HepG2 (cell line): ENCODE results near the gene FGF14. TPM values are rescaled to one million over a fixed set of nuclear protein-coding genes. Genes with fewer than 3 reads are reported as not detected.

ENCODE experiments used
- ATAC-seq: fragments of 200-7000 bp; cut with Tn5 transposase; 3 replicates; pipeline ENCODE4 v1.9.1; 2020; ENCODE audit warnings: mild to moderate bottlenecking, moderate library complexity
- BruUV-seq: library from RNA; stranded (reverse); fragments of 400-500 nt; replicated peaks from 2 replicates; lab custom pipeline; 2021; lab: Mats Ljungman, UMichigan
- CTCF ChIA-PET: fragments of 300-600 bp; formaldehyde crosslinking; extraction: SDS; loops from one replicate; lab custom pipeline; 2021; ENCODE audit warnings: low total read pairs, inconsistent platforms, low intra/inter-chr PET ratio; lab: Yijun Ruan, JAX
- POLR2A ChIA-PET: fragments of 350-600 bp; sonication (Branson Sonifier 250); formaldehyde crosslinking; loops from one replicate; lab custom pipeline; 2020; ENCODE audit warnings: antibody characterized with exemption, inconsistent platforms; lab: Yijun Ruan, JAX
- DNase-seq: peaks from one replicate; pipeline ENCODE4 v3.0.0-alpha.2; 2015; ENCODE audit warnings: low spot score
- FAIRE-seq: peaks from 3 replicates; lab custom pipeline; 2011; peaks lifted over from hg19 to GRCh38; lab: Jason Lieb, UNC
- H2AFZ ChIP-seq: one replicate; pipeline ENCODE4 v1.6.1; 2011; ENCODE audit warnings: low read length, inconsistent platforms
- H3K27ac ChIP-seq: fragments of 300-600 bp; 3 replicates; pipeline ENCODE4 v1.8.0; 2011; ENCODE audit warnings: mixed run types, mild to moderate bottlenecking, mixed read lengths, low read length, inconsistent platforms; ENCODE audit not compliant: insufficient read depth; ENCODE audit errors: extremely low read length
- H3K27me3 ChIP-seq, 2 experiments: fragments of 200-600 bp in 1 of 2; 2 replicates in 1 of 2; 3 replicates in 1 of 2; pipeline versions ENCODE4 v1.6.0 to v1.8.0; 2011; ENCODE audit warnings: low read length in 2 of 2, mild to moderate bottlenecking in 2 of 2, moderate library complexity in 2 of 2, inconsistent platforms in 1 of 2; ENCODE audit not compliant: insufficient read depth in 2 of 2, control insufficient read depth in 1 of 2
- H3K36me3 ChIP-seq, 2 experiments: fragments of 200-600 bp in 1 of 2; replicated peaks in 1 of 2; 2 replicates in 1 of 2; 3 replicates in 1 of 2; pipeline versions ENCODE4 v1.5.1 to v1.8.0; 2011; ENCODE audit warnings: low read length in 2 of 2, inconsistent platforms in 1 of 2; ENCODE audit not compliant: insufficient read depth in 2 of 2, control insufficient read depth in 1 of 2
- H3K4me1 ChIP-seq: 2 replicates; pipeline ENCODE4 v1.5.1; 2012; ENCODE audit warnings: low read length, inconsistent platforms; ENCODE audit not compliant: insufficient read depth
- H3K4me2 ChIP-seq: 2 replicates; pipeline ENCODE4 v1.6.0; 2011; ENCODE audit warnings: low read depth, low read length, inconsistent platforms
- H3K4me3 ChIP-seq, 3 experiments: fragments of 200-600 bp in 1 of 3; sonication (generic), shearing (Covaris generic) in 1 of 3; replicated peaks in 1 of 3; 2 replicates each; pipeline ENCODE4 v1.5.1; 2011 to 2016; ENCODE audit warnings: low read length in 3 of 3, inconsistent platforms in 2 of 3, low read depth in 2 of 3, mild to moderate bottlenecking in 2 of 3, control low read depth in 1 of 3, mixed read lengths in 1 of 3; ENCODE audit not compliant: insufficient read depth in 1 of 3
- H3K79me2 ChIP-seq: one replicate; pipeline ENCODE4 v1.6.1; 2011; ENCODE audit warnings: low read length, inconsistent platforms; ENCODE audit not compliant: insufficient read depth
- H3K9ac ChIP-seq: 2 replicates; pipeline ENCODE4 v1.6.0; 2011; ENCODE audit warnings: mild to moderate bottlenecking, low read depth, low read length, inconsistent platforms; ENCODE audit not compliant: insufficient read depth
- H3K9me3 ChIP-seq: 2 replicates; pipeline ENCODE4 v1.5.1; 2012; ENCODE audit warnings: mild to moderate bottlenecking, low read length
- H4K20me1 ChIP-seq: 2 replicates; pipeline ENCODE4 v1.6.0; 2011; ENCODE audit warnings: inconsistent platforms, mild to moderate bottlenecking, low read length, moderate library complexity; ENCODE audit not compliant: insufficient read depth
- DR1 ChIP-seq: sonication (generic); formaldehyde crosslinking; IDR thresholded peaks from 2 replicates; pipeline ENCODE4 v1.8.0; 2021; ENCODE audit warnings: mild to moderate bottlenecking, missing genetic modification reagents, inconsistent platforms
- HDAC1 ChIP-seq: sonication (generic); formaldehyde crosslinking; IDR thresholded peaks from 2 replicates; pipeline ENCODE4 v1.5.1; 2020; ENCODE audit warnings: mild to moderate bottlenecking, missing genetic modification reagents
- HMGXB3 ChIP-seq: sonication (generic); formaldehyde crosslinking; IDR thresholded peaks from 2 replicates; pipeline ENCODE4 v1.4.0; 2020; ENCODE audit warnings: missing genetic modification reagents, borderline replicate concordance
- JARID2 ChIP-seq: sonication (generic); formaldehyde crosslinking; IDR thresholded peaks from 2 replicates; pipeline ENCODE4 v1.8.1; 2023; ENCODE audit warnings: missing genetic modification reagents, inconsistent platforms; ENCODE audit not compliant: insufficient replicate concordance
- NFKBIZ ChIP-seq: IDR thresholded peaks from 2 replicates; pipeline ENCODE4 v1.6.1; 2018; ENCODE audit warnings: missing genetic modification reagents, missing compliant biosample characterization
- SP140L ChIP-seq: sonication (generic); formaldehyde crosslinking; IDR thresholded peaks from 2 replicates; pipeline ENCODE4 v1.4.0; 2020; ENCODE audit warnings: missing genetic modification reagents, borderline replicate concordance
- WGBS: methylation state at CpG from one replicate; pipeline ENCODE4 v1.1.6; 2017; ENCODE audit warnings: low lambda C conversion rate; 5-methylcytosine and 5-hydroxymethylcytosine counted together
- in situ Hi-C: cut with HindIII; loops from 2 replicates; pipeline ENCODE4 v1.10.0; 2017; ENCODE audit warnings: low pct_unique_long_range_greater_than_20kb; ENCODE audit not compliant: extremely low pct_ligation_motif_present
- intact Hi-C: fragments of 100-400 bp; cut with micrococcal nuclease; formaldehyde crosslinking; loops from one replicate; pipeline ENCODE4 v1.10.0; 2022; ENCODE audit not compliant: unreplicated experiment
- polyA plus RNA-seq, 8 experiments: library from polyadenylated mRNA; depleted of rRNA in 3 of 8; stranded (reverse) in 7 of 8; unstranded in 1 of 8; fragments of >200 nt; fragmentation: Illumina TruSeq in 4 of 8; extraction: Trizol in 4 of 8; gene quantifications; 2 replicates each; pipeline versions ENCODE4 v1.2.1 to v1.2.3, GENCODE V29; 2011 to 2016; ENCODE audit warnings: low read depth in 4 of 8, missing spikeins in 1 of 8, mixed read lengths in 1 of 8; ENCODE audit not compliant: insufficient read depth in 1 of 8
- total RNA-seq, 5 experiments: library from RNA; depleted of rRNA; stranded (reverse); fragments of >200 nt; fragmentation: Illumina TruSeq; extraction: Trizol; gene quantifications; 2 replicates each; pipeline ENCODE4 v1.2.3, GENCODE V29; 2016; ENCODE audit warnings: low read depth in 1 of 5
- TF ChIP-seq, protein P1 (sequence below): sonication (generic); formaldehyde crosslinking; IDR thresholded peaks from 2 replicates; pipeline ENCODE4 v1.5.1; 2020; ENCODE audit warnings: missing genetic modification reagents, mild to moderate bottlenecking, borderline replicate concordance
- TF ChIP-seq, protein P2 (sequence below): sonication (generic); formaldehyde crosslinking; IDR thresholded peaks from 2 replicates; pipeline ENCODE4 v1.9.0; 2021; ENCODE audit warnings: missing genetic modification reagents, mild to moderate bottlenecking, borderline replicate concordance
- TF ChIP-seq, protein P3 (sequence below): sonication (generic); formaldehyde crosslinking; IDR thresholded peaks from 2 replicates; pipeline ENCODE4 v1.5.1; 2020; ENCODE audit warnings: mild to moderate bottlenecking, missing genetic modification reagents, moderate library complexity

FGF14 gene
- total and polyA plus RNA-seq, 2 of the 13 experiments (the other 11 are each of a cell fraction or from before 2014, with no cell fraction given) = not detected

DNA sequence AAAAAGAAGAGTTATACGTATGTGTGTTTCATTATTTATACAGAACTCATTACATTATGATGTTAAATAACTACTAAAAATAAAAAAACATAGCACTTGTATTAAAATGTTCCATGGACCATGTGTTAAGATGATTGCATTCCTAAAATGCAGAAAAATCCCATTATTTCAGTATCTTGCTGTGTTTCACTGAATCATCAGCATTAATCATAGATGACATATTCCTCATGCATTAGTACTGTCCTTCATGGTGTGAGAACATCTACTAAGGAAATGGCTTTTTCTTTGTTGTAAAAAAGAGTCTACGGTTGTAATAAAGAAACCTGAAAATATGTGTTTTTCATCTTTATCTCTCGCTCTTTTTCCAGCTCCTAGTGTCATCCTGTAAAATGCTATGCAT is 416.5 kb downstream of the FGF14 start:
- intact Hi-C loops (no loop called here), in situ Hi-C loops (no loop called here)
- ChIA-PET POLR2A (no interaction called here), CTCF (no interaction called here)
- no peaks in the 10 kb centered on the region for H4K20me1 ChIP-seq
- FAIRE-seq (no peak), ATAC-seq (no peak), DNase-seq (no peak)
- H3K27me3 ChIP-seq = no peaks in the 10 kb centered on the region
- H3K4me3 ChIP-seq = no peak overlapping the region
- no peak overlapping the region for H3K9ac ChIP-seq
- H3K36me3 ChIP-seq = no peaks in the 10 kb centered on the region
- H3K4me2 ChIP-seq = no peak overlapping the region
- no peaks in the 10 kb centered on the region for H3K79me2 ChIP-seq
- H3K9me3 ChIP-seq = no peaks in the 10 kb centered on the region
- H3K4me1 ChIP-seq = no peaks in the 10 kb centered on the region
- H2AFZ ChIP-seq = no peak overlapping the region
- WGBS = 2% methylated on average over 3 of the region's 3 CpGs
- BruUV-seq = no TSS peak
- TF ChIP-seq SP140L (CRISPR knock-in tag) = no peak
- TF ChIP-seq HMGXB3 (CRISPR knock-in tag) = no peak
- no peak overlapping the region for H3K27ac ChIP-seq

DNA sequence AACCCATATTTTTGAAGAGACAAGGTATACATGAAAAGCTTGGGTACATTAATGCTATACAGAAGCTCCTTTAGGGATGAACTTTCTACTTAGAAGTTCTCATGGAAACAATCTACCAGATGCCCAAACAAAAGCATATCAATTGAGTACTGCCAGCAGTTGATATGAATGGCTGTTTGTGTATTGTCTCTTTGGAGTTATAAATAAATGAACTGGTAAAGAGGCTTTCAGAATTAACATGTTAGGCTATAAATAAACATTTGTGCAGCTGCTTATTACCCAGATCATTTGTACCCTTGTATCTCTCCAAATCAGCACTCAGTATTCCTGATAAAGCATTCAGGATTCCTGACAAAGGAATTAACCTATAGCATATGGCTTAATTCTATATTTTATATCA is 418.9 kb downstream of the FGF14 start:
- BruUV-seq = no TSS peak
- no peak overlapping the region for H2AFZ ChIP-seq
- POLR2A ChIA-PET = no interaction called here
- no peak overlapping the region for H3K4me3 ChIP-seq
- no peak overlapping the region for H3K27ac ChIP-seq
- intact Hi-C loops = no loop called here
- no peaks in the 10 kb centered on the region for H3K9me3 ChIP-seq
- no peak overlapping the region for H3K9ac ChIP-seq
- no peak overlapping the region for H3K4me2 ChIP-seq
- no peaks in the 10 kb centered on the region for H3K27me3 ChIP-seq
- DNase-seq (no peak), FAIRE-seq (no peak), ATAC-seq (no peak)
- H4K20me1 ChIP-seq = no peaks in the 10 kb centered on the region
- in situ Hi-C loops = no loop called here
- H3K36me3 ChIP-seq = no peaks in the 10 kb centered on the region
- no peaks in the 10 kb centered on the region for H3K4me1 ChIP-seq
- no peaks in the 10 kb centered on the region for H3K79me2 ChIP-seq
- TF ChIP-seq JARID2 (no peak), NFKBIZ (CRISPR knock-in tag) (no peak), HDAC1 (CRISPR knock-in tag) (no peak), DR1 (no peak)
- TF ChIP-seq, protein P1, sequence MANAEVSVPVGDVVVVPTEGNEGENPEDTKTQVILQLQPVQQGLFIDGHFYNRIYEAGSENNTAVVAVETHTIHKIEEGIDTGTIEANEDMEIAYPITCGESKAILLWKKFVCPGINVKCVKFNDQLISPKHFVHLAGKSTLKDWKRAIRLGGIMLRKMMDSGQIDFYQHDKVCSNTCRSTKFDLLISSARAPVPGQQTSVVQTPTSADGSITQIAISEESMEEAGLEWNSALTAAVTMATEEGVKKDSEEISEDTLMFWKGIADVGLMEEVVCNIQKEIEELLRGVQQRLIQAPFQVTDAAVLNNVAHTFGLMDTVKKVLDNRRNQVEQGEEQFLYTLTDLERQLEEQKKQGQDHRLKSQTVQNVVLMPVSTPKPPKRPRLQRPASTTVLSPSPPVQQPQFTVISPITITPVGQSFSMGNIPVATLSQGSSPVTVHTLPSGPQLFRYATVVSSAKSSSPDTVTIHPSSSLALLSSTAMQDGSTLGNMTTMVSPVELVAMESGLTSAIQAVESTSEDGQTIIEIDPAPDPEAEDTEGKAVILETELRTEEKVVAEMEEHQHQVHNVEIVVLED (CRISPR knock-in tag) = no peak
- TF ChIP-seq, protein P2, sequence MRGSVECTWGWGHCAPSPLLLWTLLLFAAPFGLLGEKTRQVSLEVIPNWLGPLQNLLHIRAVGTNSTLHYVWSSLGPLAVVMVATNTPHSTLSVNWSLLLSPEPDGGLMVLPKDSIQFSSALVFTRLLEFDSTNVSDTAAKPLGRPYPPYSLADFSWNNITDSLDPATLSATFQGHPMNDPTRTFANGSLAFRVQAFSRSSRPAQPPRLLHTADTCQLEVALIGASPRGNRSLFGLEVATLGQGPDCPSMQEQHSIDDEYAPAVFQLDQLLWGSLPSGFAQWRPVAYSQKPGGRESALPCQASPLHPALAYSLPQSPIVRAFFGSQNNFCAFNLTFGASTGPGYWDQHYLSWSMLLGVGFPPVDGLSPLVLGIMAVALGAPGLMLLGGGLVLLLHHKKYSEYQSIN = no peak
- TF ChIP-seq, protein P3, sequence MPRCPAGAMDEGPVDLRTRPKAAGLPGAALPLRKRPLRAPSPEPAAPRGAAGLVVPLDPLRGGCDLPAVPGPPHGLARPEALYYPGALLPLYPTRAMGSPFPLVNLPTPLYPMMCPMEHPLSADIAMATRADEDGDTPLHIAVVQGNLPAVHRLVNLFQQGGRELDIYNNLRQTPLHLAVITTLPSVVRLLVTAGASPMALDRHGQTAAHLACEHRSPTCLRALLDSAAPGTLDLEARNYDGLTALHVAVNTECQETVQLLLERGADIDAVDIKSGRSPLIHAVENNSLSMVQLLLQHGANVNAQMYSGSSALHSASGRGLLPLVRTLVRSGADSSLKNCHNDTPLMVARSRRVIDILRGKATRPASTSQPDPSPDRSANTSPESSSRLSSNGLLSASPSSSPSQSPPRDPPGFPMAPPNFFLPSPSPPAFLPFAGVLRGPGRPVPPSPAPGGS (CRISPR knock-in tag) = no peak
- CTCF ChIA-PET = no interaction called here
